Prostate gland (tissue), 2 donors: ENCODE measurements around the gene IGF1R.

Source experiments
- POLR2A ChIP-seq: fragments of 450-650 bp; IDR thresholded peaks from one replicate; pipeline ENCODE4 v1.6.1; 2016; ENCODE audit warnings: antibody characterized with exemption, mild to moderate bottlenecking
- POLR2AphosphoS5 ChIP-seq: sonication (generic); formaldehyde crosslinking; IDR thresholded peaks from one replicate; pipeline ENCODE4 v1.6.1; 2017; ENCODE audit warnings: antibody characterized with exemption
- TF ChIP-seq, protein P1 (sequence below), 4 experiments: fragments of 200-600 bp in 2 of 4; fragments of 450-650 bp in 2 of 4; sonication (generic) in 2 of 4; IDR thresholded peaks; 1 replicate in 3 of 4; 2 replicates in 1 of 4; pipeline ENCODE4 v1.5.1; 2016 to 2019; ENCODE audit warnings: antibody characterized with exemption in 4 of 4, mild to moderate bottlenecking in 2 of 4, moderate library complexity in 2 of 4

DNA sequence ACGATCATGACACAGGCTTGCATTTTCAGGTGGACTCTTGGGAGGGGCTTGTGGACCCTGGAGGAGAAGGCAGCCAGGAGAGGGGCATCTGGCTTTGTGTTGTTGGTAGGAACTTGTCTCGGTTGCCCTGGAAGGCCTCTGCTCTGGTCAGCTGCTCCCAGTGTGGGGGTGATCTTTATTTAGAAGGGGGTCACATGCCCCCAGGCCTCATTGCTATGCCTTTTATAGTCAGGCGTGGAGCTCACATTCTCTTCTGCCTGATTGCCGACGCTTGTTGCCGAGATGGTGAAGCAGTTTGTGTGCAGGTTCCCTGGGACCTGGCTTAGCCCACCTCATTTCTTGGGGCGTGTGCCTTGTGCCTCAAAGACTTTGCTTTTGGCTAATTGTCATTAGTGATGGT, 66.6 kb downstream of the IGF1R start:
- TF ChIP-seq, protein P1, sequence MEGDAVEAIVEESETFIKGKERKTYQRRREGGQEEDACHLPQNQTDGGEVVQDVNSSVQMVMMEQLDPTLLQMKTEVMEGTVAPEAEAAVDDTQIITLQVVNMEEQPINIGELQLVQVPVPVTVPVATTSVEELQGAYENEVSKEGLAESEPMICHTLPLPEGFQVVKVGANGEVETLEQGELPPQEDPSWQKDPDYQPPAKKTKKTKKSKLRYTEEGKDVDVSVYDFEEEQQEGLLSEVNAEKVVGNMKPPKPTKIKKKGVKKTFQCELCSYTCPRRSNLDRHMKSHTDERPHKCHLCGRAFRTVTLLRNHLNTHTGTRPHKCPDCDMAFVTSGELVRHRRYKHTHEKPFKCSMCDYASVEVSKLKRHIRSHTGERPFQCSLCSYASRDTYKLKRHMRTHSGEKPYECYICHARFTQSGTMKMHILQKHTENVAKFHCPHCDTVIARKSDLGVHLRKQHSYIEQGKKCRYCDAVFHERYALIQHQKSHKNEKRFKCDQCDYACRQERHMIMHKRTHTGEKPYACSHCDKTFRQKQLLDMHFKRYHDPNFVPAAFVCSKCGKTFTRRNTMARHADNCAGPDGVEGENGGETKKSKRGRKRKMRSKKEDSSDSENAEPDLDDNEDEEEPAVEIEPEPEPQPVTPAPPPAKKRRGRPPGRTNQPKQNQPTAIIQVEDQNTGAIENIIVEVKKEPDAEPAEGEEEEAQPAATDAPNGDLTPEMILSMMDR (IDR thresholded peaks at IDR 0.05), result no peak
- TF ChIP-seq POLR2AphosphoS5 (peak; percentile 23), POLR2A (no peak)
